ENCODE measurements around the gene KCNMB3.

KCNMB3 gene

DNA sequence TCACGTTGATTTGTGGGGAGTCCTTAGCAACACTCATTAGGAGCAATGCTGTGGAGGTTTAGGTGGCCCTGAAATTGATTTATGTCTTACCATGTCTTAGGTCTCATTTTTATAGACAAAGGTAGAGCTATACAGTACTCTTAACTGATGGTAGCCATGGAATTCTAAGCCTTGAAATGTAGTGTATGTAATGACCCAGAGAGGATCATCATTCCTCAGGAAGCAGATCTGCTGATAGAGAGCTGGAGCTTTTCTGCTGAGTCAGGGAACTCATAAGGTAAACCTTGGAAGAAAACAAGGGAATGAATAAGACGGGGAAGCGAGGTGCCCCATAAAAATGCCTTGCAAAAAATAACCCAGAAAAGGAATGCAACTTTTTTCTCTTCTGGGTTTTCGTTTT lies 37.9 kb upstream of the KCNMB3 start:
- H3K4me3 ChIP-seq (ENCODE audit: low read length) = no peak overlapping the region
- TF ChIP-seq, protein P1, sequence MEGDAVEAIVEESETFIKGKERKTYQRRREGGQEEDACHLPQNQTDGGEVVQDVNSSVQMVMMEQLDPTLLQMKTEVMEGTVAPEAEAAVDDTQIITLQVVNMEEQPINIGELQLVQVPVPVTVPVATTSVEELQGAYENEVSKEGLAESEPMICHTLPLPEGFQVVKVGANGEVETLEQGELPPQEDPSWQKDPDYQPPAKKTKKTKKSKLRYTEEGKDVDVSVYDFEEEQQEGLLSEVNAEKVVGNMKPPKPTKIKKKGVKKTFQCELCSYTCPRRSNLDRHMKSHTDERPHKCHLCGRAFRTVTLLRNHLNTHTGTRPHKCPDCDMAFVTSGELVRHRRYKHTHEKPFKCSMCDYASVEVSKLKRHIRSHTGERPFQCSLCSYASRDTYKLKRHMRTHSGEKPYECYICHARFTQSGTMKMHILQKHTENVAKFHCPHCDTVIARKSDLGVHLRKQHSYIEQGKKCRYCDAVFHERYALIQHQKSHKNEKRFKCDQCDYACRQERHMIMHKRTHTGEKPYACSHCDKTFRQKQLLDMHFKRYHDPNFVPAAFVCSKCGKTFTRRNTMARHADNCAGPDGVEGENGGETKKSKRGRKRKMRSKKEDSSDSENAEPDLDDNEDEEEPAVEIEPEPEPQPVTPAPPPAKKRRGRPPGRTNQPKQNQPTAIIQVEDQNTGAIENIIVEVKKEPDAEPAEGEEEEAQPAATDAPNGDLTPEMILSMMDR (conservative IDR thresholded peaks at IDR 0.05; ENCODE audit: low read depth, low read length) = no peak
- DNase-seq (ENCODE audit: low read depth) = no peak

DNA sequence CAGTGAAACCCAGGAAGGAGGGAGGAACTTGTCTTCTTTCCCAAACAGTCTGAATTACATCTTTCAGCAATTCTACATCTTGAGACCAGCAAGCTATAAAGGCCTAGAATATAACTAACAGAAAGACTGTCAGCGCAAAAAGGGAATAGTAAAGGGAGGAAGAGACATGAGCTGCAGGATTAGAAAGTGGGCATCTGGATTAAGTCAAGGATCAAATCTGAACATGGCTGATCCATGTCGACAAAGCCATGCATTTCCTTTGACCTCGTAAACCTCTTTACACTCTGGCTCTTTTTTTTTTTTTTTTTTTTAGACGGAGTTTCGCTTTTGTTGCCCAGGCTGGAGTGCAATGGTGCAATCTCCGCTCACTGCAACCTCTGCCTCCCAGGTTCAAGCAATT lies 35.4 kb upstream of the KCNMB3 start:
- no peak overlapping the region for H3K4me3 ChIP-seq (ENCODE audit: low read length)
- no peak for DNase-seq (ENCODE audit: low read depth)
- TF ChIP-seq, protein P1 (conservative IDR thresholded peaks at IDR 0.05; ENCODE audit: low read depth, low read length) = no peak

DNA sequence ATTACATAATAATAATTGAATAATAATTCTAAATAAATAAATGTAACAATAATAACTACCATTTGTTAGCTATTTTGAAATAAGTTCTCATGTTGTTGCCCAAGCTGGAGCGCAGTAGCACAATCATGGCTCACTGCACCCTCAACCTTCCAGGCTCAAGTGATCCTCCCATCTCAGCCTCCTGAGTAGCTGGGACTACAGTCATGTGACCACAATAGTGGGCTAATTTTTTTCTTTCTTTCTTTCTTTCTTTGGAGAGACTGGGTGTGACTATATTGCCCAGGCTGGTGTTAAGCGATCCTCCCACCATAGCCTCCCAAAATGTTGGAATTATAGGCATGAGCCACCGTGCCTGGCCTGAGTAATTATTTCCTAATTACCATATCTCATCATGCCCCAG lies 30.9 kb upstream of the KCNMB3 start:
- no peak for DNase-seq (ENCODE audit: low read depth)
- TF ChIP-seq, protein P1 (conservative IDR thresholded peaks at IDR 0.05; ENCODE audit: low read depth, low read length) = no peak
- no peak overlapping the region for H3K4me3 ChIP-seq (ENCODE audit: low read length)

DNA sequence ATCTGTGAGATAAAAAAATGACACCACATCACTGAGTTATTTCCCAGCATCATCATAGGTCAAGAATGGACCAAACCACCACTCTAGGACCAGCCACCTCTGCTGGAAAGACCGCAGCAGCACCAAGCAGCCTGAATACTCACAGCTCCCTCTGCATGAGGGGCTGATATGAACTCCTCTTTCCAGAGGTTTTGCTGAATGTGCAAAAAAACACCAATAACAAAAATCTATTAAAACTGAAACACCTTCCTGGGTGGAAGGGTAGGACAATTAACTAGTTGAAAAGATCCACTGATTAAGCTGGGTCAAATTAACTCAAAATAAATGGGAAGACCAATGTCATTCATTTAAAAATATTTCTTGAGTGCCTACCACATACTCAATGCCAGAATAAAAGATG lies 28.9 kb upstream of the KCNMB3 start:
- no peak overlapping the region for H3K4me3 ChIP-seq (ENCODE audit: low read length)
- TF ChIP-seq, protein P1 (conservative IDR thresholded peaks at IDR 0.05; ENCODE audit: low read depth, low read length) = no peak

DNA sequence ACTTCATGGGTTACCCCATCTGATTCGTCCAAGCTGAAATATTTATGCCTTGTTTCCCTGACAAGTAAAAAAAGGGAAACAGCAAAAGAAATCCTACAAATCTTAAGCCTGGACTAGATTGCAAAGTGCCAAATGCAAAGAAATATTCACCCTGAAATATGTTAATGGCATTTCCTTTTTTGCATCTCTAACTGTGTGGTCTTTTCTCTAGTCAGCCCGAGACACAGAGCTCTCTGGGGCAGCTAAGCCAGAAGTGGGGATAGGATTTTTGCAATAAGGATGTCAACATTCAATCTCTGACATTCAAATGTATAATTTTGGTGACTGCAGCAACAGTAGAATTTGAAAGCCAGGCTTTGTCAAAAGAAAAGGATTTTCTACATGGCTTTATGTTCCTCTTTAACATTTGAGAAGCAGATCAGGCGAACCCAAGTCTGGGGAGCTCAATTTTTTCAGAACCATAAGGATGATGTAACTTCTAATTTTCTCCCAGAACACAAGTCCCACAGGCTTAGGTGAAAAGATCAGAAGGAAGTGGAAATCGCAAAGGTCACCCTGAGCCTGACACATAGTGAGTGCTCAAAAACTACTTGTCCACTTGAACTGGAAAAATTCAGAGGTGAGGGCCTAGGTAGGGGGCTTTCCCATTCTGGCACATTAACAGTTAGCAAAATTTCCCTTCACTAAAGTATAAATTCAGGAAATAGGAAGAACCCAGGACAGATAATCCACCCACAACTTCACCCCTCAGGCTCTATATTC lies 28.2 kb upstream of the KCNMB3 start:
- TF ChIP-seq, protein P1 (conservative IDR thresholded peaks at IDR 0.05; ENCODE audit: low read depth, low read length) = no peak
- H3K4me3 ChIP-seq (ENCODE audit: low read length) = no peak overlapping the region
- DNase-seq (ENCODE audit: low read depth) = no peak

More for the DNA sequence above, 28.9 kb upstream of the KCNMB3 start:
- DNase-seq (ENCODE audit: low read depth) = no peak

DNA sequence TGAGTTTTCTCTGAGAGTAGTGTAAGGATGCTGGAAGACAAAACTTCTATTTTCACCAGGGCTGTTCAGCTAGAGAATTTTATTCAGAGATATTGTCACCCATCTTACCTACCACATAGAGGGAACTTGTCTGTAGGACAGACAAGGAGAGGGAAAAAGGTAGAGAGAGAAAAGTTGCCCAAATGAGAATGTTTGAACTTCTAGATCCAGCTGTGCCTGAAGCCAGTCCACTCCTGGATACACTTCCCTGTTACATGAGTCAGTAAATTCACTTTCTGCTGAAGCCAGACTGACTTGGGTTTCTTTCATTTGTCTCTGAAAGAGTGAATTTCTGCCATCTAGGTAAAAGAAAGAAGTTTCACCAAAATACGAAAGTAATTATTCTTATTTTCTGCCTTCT lies 27.2 kb upstream of the KCNMB3 start:
- no peak overlapping the region for H3K4me3 ChIP-seq (ENCODE audit: low read length)
- TF ChIP-seq, protein P1 (conservative IDR thresholded peaks at IDR 0.05; ENCODE audit: low read depth, low read length) = no peak
- no peak for DNase-seq (ENCODE audit: low read depth)

DNA sequence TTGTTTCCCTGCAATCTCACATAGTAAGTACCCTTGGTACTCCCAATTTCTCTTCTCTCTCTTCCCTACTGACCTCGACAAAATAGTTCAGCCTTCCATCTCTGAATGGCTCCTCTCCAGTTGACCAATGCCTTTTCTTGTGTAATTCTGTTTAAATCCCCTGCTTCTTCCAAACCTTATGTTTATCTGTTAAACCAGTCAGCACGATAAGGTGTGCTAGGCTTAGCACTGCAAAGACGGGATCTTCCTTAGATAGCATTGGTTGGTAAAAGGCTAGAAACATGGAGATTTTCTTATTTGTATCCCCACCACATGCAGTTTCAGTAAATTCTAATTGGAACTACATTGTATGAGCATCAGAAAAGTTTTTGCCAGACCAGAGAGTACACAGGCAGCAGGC lies 25.8 kb upstream of the KCNMB3 start:
- TF ChIP-seq, protein P1 (conservative IDR thresholded peaks at IDR 0.05; ENCODE audit: low read depth, low read length) = no peak
- no peak for DNase-seq (ENCODE audit: low read depth)
- no peak overlapping the region for H3K4me3 ChIP-seq (ENCODE audit: low read length)
